ENCODE measurements around the gene RDH8. TPM values are rescaled to one million over a fixed set of nuclear protein-coding genes. Genes with fewer than 3 reads are reported as not detected.

Gene RDH8
- total RNA-seq, 4 donors from 2014 or later = not detected

GRCh38 chr19:9991425-9992191 is 21.7 kb upstream of the RDH8 start:
- Histone ChIP-seq H3K36me3 (no peaks in the 10 kb centered on the region), H3K27ac (no peak overlapping the region), H3K4me3 (no peak overlapping the region), H3K9me3 (no peaks in the 10 kb centered on the region), H3K27me3 (no peaks in the 10 kb centered on the region), H3K4me1 (no peaks in the 10 kb centered on the region)
- ATAC-seq (no peak), DNase-seq (no peak)
- intact Hi-C loops (cut with DNase I; ENCODE audit: low total_unique reads) (no loop called here), in situ Hi-C loops (cut with MboI; ENCODE audit: low sequenced_read_pairs in 4 of 4) (no loop called here)
- TF ChIP-seq POLR2A (IDR thresholded peaks at IDR 0.05) = no peak
- TF ChIP-seq, protein P1, sequence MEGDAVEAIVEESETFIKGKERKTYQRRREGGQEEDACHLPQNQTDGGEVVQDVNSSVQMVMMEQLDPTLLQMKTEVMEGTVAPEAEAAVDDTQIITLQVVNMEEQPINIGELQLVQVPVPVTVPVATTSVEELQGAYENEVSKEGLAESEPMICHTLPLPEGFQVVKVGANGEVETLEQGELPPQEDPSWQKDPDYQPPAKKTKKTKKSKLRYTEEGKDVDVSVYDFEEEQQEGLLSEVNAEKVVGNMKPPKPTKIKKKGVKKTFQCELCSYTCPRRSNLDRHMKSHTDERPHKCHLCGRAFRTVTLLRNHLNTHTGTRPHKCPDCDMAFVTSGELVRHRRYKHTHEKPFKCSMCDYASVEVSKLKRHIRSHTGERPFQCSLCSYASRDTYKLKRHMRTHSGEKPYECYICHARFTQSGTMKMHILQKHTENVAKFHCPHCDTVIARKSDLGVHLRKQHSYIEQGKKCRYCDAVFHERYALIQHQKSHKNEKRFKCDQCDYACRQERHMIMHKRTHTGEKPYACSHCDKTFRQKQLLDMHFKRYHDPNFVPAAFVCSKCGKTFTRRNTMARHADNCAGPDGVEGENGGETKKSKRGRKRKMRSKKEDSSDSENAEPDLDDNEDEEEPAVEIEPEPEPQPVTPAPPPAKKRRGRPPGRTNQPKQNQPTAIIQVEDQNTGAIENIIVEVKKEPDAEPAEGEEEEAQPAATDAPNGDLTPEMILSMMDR (IDR thresholded peaks at IDR 0.05 in 4 of 5, conservative IDR thresholded peaks at IDR 0.05 in 1 of 5) = no peak

DNA sequence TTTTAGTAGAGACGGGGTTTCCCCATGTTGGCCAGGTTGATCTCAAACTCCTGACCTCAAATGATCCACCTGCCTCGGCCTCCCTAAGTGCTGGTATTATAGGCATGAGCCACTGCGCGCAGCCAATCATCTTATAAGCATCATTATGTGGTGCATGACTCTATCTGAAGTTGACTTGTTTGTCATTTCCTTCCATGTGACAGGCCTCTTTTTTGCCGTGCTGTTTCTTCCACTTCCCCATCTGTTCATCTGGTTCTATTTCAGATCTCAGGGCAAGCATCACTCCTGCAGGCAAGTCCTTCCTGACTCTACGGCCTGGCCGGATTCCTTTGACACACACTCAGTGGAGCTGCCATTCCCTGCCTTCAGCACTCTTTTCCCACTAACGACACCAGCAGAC is 18.2 kb upstream of the RDH8 start:
- intact Hi-C loops (cut with DNase I; ENCODE audit: low total_unique reads) = no loop called here
- Histone ChIP-seq H3K36me3 (no peaks in the 10 kb centered on the region), H3K4me1 (no peaks in the 10 kb centered on the region)

GRCh38 chr19:9995999-9996398 is 17.3 kb upstream of the RDH8 start:
- Histone ChIP-seq H3K27me3 (no peaks in the 10 kb centered on the region), H3K27ac (no peak overlapping the region), H3K4me3 (no peak overlapping the region), H3K9me3 (no peaks in the 10 kb centered on the region), H3K36me3 (no peaks in the 10 kb centered on the region), H3K4me1 (no peaks in the 10 kb centered on the region)
- no peak for TF ChIP-seq POLR2A (IDR thresholded peaks at IDR 0.05)
- TF ChIP-seq, protein P1 (IDR thresholded peaks at IDR 0.05 in 4 of 5, conservative IDR thresholded peaks at IDR 0.05 in 1 of 5) = no peak
- intact Hi-C loops (cut with DNase I; ENCODE audit: low total_unique reads) = no loop called here
- no peak for ATAC-seq
- in situ Hi-C loops (cut with MboI; ENCODE audit: low sequenced_read_pairs in 4 of 4) = no loop called here
- no peak for DNase-seq

More for the DNA sequence above, 18.2 kb upstream of the RDH8 start:
- ATAC-seq = no peak
- Histone ChIP-seq H3K4me3 (no peak overlapping the region), H3K27me3 (no peaks in the 10 kb centered on the region), H3K27ac (no peak overlapping the region), H3K9me3 (no peaks in the 10 kb centered on the region)
- TF ChIP-seq, protein P1 (IDR thresholded peaks at IDR 0.05 in 4 of 5, conservative IDR thresholded peaks at IDR 0.05 in 1 of 5) = no peak
- no peak for TF ChIP-seq POLR2A (IDR thresholded peaks at IDR 0.05)
- in situ Hi-C loops (cut with MboI; ENCODE audit: low sequenced_read_pairs in 4 of 4) = no loop called here
- no peak for DNase-seq

DNA sequence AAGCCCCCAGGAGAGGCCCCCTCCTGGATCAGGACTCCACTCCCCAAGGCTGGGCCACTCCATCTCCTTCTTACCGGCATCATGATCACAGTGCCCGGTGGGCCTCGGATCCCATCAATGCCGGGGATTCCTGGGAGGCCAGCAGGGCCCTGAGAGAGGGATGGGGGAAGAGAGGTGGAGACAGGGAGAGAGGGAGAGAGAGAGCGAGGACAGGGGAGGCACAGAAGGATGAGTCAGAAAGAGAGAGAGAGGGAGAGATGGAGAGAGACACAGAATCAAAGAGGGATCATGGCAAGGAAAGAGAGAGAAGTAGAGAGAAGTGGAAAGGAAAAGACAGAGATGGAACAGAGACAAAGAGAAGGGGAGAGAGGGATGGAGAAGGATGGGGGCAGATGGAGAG is 16.7 kb upstream of the RDH8 start:
- Histone ChIP-seq H3K9me3 (no peaks in the 10 kb centered on the region), H3K27me3 (no peaks in the 10 kb centered on the region), H3K36me3 (no peaks in the 10 kb centered on the region), H3K4me1 (no peaks in the 10 kb centered on the region), H3K4me3 (no peak overlapping the region), H3K27ac (no peak overlapping the region)
- in situ Hi-C loops (cut with MboI; ENCODE audit: low sequenced_read_pairs in 4 of 4) = no loop called here
- intact Hi-C loops (cut with DNase I; ENCODE audit: low total_unique reads) = no loop called here
- TF ChIP-seq POLR2A (IDR thresholded peaks at IDR 0.05) = no peak
- TF ChIP-seq, protein P1 (IDR thresholded peaks at IDR 0.05 in 4 of 5, conservative IDR thresholded peaks at IDR 0.05 in 1 of 5) = no peak
- DNase-seq (no peak), ATAC-seq (no peak)

Data from gastrocnemius medialis (tissue), 4 donors.